Stomach (tissue), 4 donors: ENCODE data around the gene NOC4L.

Experiments
- EP300 ChIP-seq: sonication (generic); formaldehyde crosslinking; IDR thresholded peaks from one replicate; pipeline ENCODE4 v1.6.1; 2017; ENCODE audit warnings: antibody characterized with exemption
- POLR2A ChIP-seq, 4 donors: fragments of 450-650 bp; IDR thresholded peaks; one replicate each; pipeline ENCODE4 v1.6.1; 2016; ENCODE audit warnings: antibody characterized with exemption in 4 of 4, control low read depth in 2 of 4, mild to moderate bottlenecking in 1 of 4, moderate library complexity in 1 of 4
- POLR2AphosphoS5 ChIP-seq, 3 donors: sonication (generic); formaldehyde crosslinking; IDR thresholded peaks; one replicate each; pipeline ENCODE4 v1.6.1; 2016; ENCODE audit warnings: antibody characterized with exemption in 3 of 3
- TF ChIP-seq, protein P1 (sequence below), 7 experiments: fragments of 450-650 bp in 4 of 7; fragments of 200-600 bp in 3 of 7; sonication (generic) in 3 of 7; IDR thresholded peaks; one replicate each; pipeline ENCODE4 v1.5.1; 2016 to 2019; ENCODE audit warnings: antibody characterized with exemption in 7 of 7, control low read depth in 2 of 7, mild to moderate bottlenecking in 1 of 7

GRCh38 chr12:132170094-132170636 is 25.9 kb downstream of the NOC4L start:
- TF ChIP-seq, protein P1, sequence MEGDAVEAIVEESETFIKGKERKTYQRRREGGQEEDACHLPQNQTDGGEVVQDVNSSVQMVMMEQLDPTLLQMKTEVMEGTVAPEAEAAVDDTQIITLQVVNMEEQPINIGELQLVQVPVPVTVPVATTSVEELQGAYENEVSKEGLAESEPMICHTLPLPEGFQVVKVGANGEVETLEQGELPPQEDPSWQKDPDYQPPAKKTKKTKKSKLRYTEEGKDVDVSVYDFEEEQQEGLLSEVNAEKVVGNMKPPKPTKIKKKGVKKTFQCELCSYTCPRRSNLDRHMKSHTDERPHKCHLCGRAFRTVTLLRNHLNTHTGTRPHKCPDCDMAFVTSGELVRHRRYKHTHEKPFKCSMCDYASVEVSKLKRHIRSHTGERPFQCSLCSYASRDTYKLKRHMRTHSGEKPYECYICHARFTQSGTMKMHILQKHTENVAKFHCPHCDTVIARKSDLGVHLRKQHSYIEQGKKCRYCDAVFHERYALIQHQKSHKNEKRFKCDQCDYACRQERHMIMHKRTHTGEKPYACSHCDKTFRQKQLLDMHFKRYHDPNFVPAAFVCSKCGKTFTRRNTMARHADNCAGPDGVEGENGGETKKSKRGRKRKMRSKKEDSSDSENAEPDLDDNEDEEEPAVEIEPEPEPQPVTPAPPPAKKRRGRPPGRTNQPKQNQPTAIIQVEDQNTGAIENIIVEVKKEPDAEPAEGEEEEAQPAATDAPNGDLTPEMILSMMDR (IDR thresholded peaks at IDR 0.05) = no peak
- TF ChIP-seq POLR2AphosphoS5 (IDR thresholded peaks at IDR 0.05) (no peak), EP300 (no peak), POLR2A (IDR thresholded peaks at IDR 0.05) (no peak)
